Immature natural killer cell (primary cell): ENCODE results near the gene TMIGD3. TPM values are rescaled to one million over a fixed set of nuclear protein-coding genes. Genes with fewer than 3 reads are reported as not detected.

Experiments
- DNase-seq, 3 donors: peaks; one replicate each; pipeline ENCODE4 v3.0.0; 2022; ENCODE audit warnings: mixed read lengths in 1 of 3
- H3K27ac Mint-ChIP-seq, 6 donors: one replicate each; pipeline ENCODE4 v1.8.0; 2020; ENCODE audit warnings: mixed read lengths in 6 of 6, mild to moderate bottlenecking in 5 of 6, inconsistent platforms in 4 of 6, moderate library complexity in 3 of 6
- H3K27me3 Mint-ChIP-seq, 3 donors: one replicate each; pipeline ENCODE4 v1.8.0; 2020 to 2021; ENCODE audit warnings: low read depth in 3 of 3, mild to moderate bottlenecking in 3 of 3, mixed read lengths in 3 of 3, moderate library complexity in 3 of 3, inconsistent platforms in 1 of 3
- H3K36me3 Mint-ChIP-seq, 3 donors: one replicate each; pipeline ENCODE4 v1.8.0; 2020; ENCODE audit warnings: mixed read lengths in 3 of 3, inconsistent platforms in 2 of 3, mild to moderate bottlenecking in 2 of 3
- H3K4me1 Mint-ChIP-seq, 2 donors: one replicate each; pipeline ENCODE4 v1.8.0; 2020; ENCODE audit warnings: inconsistent platforms in 2 of 2, mild to moderate bottlenecking in 2 of 2, mixed read lengths in 2 of 2, moderate library complexity in 1 of 2
- H3K4me3 Mint-ChIP-seq, 5 donors: one replicate each; pipeline ENCODE4 v1.8.0; 2020; ENCODE audit warnings: mild to moderate bottlenecking in 5 of 5, mixed read lengths in 5 of 5, inconsistent platforms in 3 of 5, moderate library complexity in 3 of 5
- H3K9me3 Mint-ChIP-seq, 6 donors: one replicate each; pipeline ENCODE4 v1.8.0; 2020; ENCODE audit warnings: mild to moderate bottlenecking in 6 of 6, mixed read lengths in 6 of 6, inconsistent platforms in 4 of 6, moderate library complexity in 3 of 6
- polyA plus RNA-seq, 3 donors: library from polyadenylated mRNA; unstranded; fragments of 300-500 nt; fragmentation: Illumina TruSeq; gene quantifications; one replicate each; pipeline ENCODE4 v1.2.3, GENCODE V29; 2021

Gene TMIGD3
- polyA plus RNA-seq, 3 donors from 2014 or later = not detected

DNA sequence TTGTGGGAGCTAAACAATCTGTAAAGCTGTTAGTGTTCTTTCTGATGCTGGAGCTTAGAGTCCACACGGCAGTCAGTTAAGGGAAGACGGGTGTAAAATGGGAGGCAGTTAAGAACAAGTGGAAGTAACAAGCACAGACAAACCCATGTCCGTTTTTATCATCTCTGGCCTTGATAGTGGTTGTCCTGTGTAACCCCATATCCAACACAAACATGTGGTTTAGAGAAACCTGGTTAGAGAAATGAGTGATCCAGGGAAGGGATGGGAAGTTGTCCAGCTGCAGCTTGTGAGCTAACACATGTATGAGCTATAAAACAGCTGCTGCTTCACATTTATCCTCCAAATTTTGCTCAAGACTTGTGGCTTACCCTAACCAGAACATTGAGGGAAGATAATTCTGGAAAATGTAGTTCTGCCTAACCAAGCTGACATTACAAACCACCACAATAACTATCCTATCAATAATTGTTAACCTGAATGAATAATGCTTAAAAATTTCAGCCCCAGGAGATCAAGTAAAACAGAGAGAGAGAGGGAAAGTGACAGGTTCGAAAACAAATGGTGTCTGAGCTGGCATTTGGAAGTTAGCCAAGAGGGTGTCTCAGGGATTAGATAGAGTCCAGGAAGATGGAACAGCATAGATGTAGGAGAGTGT is 40.3 kb downstream of the TMIGD3 start:
- Mint-ChIP-seq H3K9me3 (no peaks in the 10 kb centered on the region), H3K36me3 (peaks cover 14 to 31% (median 23%) of the 10 kb centered on the region in 3 donors), H3K4me1 (peaks cover 0 to under 1% of the 10 kb centered on the region in 2 donors), H3K27me3 (no peaks in the 10 kb centered on the region), H3K4me3 (no peak overlapping the region), H3K27ac (peak overlapping the region in 3 of 6 donors; percentile 18 to 40 (median 37))
- no peak for DNase-seq

GRCh38 chr1:111462370-111463028 is 40.9 kb downstream of the TMIGD3 start:
- Mint-ChIP-seq H3K4me1 (peaks cover 2 to 7% of the 10 kb centered on the region in 2 donors), H3K4me3 (no peak overlapping the region), H3K27me3 (no peaks in the 10 kb centered on the region), H3K9me3 (no peaks in the 10 kb centered on the region), H3K27ac (peak overlapping the region in 3 of 6 donors; percentile 18 to 40 (median 32)), H3K36me3 (peaks cover 21 to 32% (median 25%) of the 10 kb centered on the region in 3 donors)
- no peak for DNase-seq

- Mint-ChIP-seq H3K27ac (no peak overlapping the region), H3K36me3 (peaks cover 21 to 37% (median 26%) of the 10 kb centered on the region in 3 donors), H3K9me3 (no peaks in the 10 kb centered on the region), H3K4me1 (peaks cover 2 to 14% of the 10 kb centered on the region in 2 donors), H3K27me3 (no peaks in the 10 kb centered on the region), H3K4me3 (no peak overlapping the region)
- DNase-seq = no peak
Measured at GRCh38 chr1:111461765-111462164, 41.7 kb downstream of the TMIGD3 start.

DNA sequence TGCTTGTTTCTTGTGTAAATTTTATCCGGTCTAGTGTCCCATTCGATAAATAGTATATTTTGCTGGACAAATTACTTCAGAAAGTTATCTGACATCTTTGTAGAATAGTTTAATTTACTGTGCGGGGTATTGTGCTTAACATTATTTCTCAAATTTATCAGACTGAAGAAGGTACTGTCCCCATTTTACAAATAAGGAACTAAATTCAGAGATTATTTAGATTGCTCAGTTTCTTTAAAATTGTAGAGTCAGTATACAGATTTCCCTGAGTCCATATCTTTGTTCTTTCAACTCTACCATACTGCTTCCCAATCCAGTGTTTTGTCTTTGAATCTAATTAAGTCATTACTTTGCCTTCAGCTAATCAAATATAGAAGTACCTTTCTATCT is 47.8 kb downstream of the TMIGD3 start:
- no peaks in the 10 kb centered on the region for H3K27me3 Mint-ChIP-seq
- H3K4me3 Mint-ChIP-seq = no peak overlapping the region
- peak overlapping the region in 5 of 6 donors; percentile 20 to 77 (median 30) for H3K27ac Mint-ChIP-seq
- H3K36me3 Mint-ChIP-seq = peaks cover 20 to 47% (median 20%) of the 10 kb centered on the region in 3 donors
- no peak for DNase-seq
- peaks cover 41 to 75% of the 10 kb centered on the region in 2 donors for H3K4me1 Mint-ChIP-seq
- H3K9me3 Mint-ChIP-seq = peaks cover 0 to 2% (median 0%) of the 10 kb centered on the region in 6 donors

DNA sequence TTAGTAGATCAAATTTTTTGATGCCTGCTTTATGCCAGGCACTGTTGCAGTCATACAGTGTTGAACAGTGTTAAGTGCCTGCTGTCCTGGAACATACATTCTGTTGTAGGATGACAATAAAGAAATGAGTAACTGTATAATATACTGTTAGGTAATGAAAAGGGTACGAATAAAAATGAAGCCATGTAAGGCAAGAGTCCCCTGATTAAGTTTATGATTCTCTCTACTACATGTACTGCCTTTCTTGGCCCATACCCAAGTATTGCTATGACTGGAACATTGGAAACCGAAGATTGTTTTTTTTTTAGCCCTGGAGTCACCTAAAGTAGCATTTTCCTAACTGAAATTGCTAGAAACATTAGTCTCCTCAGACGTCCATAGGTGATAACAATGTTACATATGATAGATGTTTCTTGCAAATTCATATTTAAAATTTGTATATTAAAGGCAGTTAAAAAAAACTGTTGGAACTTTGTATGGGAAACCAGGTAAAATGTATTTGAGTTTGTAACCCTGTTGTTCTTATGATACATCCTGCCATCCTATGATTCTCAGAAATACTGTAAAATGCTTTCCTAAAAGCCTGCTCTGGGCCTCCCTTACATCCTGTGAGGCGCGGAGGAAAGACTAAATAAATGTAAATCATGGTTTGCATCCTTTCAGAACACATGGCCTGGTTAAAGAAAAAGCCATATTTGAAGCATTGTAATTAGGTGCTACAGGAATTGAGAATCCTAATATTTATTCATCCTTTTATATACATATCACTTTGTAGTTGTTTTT is 48.4 kb downstream of the TMIGD3 start:
- Mint-ChIP-seq H3K4me1 (peaks cover 47 to 80% of the 10 kb centered on the region in 2 donors), H3K9me3 (peaks cover 0 to 2% (median 0%) of the 10 kb centered on the region in 6 donors), H3K27me3 (no peaks in the 10 kb centered on the region), H3K4me3 (no peak overlapping the region), H3K27ac (peak overlapping the region in 5 of 6 donors; percentile 12 to 71 (median 20)), H3K36me3 (peaks cover 20 to 46% (median 20%) of the 10 kb centered on the region in 3 donors)
- no peak for DNase-seq

DNA sequence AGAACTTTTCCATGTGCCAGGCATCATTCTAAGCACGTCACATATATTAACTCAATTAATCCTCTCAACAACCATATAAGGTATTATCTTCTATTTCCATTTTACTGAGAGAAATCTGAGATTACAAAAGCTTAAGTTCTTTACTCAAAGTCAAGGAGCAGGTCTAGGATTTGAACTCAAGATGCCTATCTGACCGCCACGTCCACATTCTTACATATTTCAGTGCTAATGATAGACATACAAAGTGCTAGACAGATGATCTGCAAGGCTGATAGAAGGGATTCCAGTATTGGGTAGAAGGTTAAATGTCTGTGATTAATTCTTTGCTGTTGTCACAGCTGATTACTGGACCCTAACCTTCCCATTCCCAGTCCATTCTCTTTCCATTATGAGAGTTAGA is 49.7 kb downstream of the TMIGD3 start:
- DNase-seq = no peak
- Mint-ChIP-seq H3K4me3 (no peak overlapping the region), H3K27ac (peak overlapping the region in 3 of 6 donors; percentile 5 to 75 (median 17)), H3K27me3 (peaks cover 4 to 7% (median 6%) of the 10 kb centered on the region in 3 donors), H3K4me1 (peaks cover 57 to 93% of the 10 kb centered on the region in 2 donors), H3K36me3 (peaks cover 15 to 44% (median 22%) of the 10 kb centered on the region in 3 donors), H3K9me3 (peaks cover 0 to 2% (median 0%) of the 10 kb centered on the region in 6 donors)

DNA sequence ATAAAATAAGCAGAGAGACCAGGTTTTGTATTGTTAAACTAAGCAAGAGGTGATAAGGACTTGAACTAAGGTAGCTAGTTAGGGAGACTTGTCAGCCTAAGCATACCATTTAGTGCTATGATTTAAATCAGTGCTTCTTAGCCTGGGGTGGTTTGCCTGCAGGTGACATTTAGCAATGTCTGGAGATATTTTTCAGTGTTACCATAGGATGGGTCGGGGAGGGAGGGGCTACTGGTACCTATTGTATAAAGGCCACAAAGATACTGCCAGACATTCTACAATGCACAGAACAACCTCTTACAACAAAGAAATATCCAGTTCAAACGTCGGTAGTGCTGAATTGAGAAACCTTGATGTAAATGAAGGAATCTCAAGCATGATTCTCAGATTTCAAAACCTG is 50.9 kb downstream of the TMIGD3 start:
- Mint-ChIP-seq H3K36me3 (peaks cover 8 to 37% (median 20%) of the 10 kb centered on the region in 3 donors), H3K4me3 (no peak overlapping the region), H3K4me1 (peaks cover 66 to 98% of the 10 kb centered on the region in 2 donors), H3K27me3 (peaks cover 4 to 7% (median 6%) of the 10 kb centered on the region in 3 donors), H3K27ac (peak overlapping the region in 1 of 6 donors; percentile 24), H3K9me3 (peaks cover 0 to 2% (median 0%) of the 10 kb centered on the region in 6 donors)
- DNase-seq = no peak

DNA sequence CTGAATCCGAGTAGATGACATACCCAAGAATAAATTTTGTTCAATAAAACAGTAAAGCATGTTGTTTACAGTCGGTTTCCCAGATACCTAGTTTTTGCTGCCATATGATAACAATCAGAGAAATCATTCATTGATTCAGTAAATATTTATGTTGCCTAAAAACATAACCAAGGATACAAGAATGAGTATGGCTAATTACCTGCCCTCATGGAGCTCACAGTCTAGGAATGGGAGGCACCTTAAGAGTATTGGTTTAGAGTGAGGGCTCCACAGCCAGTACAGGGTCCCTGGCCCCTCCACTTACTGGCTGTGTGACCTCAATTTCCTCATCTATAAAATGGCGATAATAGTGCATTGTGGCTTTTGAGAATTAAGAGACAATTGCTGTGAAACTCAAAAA is 53.2 kb downstream of the TMIGD3 start:
- H3K9me3 Mint-ChIP-seq = peaks cover 0 to 2% (median 0%) of the 10 kb centered on the region in 6 donors
- H3K36me3 Mint-ChIP-seq = peaks cover 11 to 27% (median 16%) of the 10 kb centered on the region in 3 donors

DNA sequence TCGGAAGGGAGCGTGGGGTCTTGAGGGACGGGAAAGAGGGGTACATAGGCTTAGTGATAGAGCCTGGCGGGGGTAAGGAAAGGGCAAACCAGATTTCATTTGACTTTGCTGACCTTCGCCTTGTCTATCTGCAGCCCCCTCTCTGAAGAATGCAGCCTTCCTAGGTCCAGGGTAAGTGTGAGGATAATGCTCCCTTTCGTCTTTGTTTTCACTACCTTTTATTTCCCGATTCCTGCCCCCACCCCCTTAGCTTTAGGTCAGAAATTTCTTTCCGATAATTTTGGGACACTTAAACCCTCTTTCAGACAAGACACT is 53.8 kb downstream of the TMIGD3 start:
- Mint-ChIP-seq H3K27me3 (peaks cover 4 to 7% (median 6%) of the 10 kb centered on the region in 3 donors), H3K9me3 (peaks cover 0 to 2% (median 0%) of the 10 kb centered on the region in 6 donors), H3K36me3 (peaks cover 12 to 26% (median 13%) of the 10 kb centered on the region in 3 donors), H3K4me3 (peak overlapping the region; percentile 99 to 100 (median 100)), H3K4me1 (peaks cover 65 to 93% of the 10 kb centered on the region in 2 donors), H3K27ac (peak overlapping the region; percentile 92 to 99 (median 99))
- DNase-seq = no peak

More for the DNA sequence above, 53.2 kb downstream of the TMIGD3 start:
- Mint-ChIP-seq H3K4me1 (peaks cover 68 to 93% of the 10 kb centered on the region in 2 donors), H3K27me3 (peaks cover 4 to 7% (median 6%) of the 10 kb centered on the region in 3 donors), H3K4me3 (peak overlapping the region; percentile 99 to 100 (median 100)), H3K27ac (peak overlapping the region; percentile 92 to 99 (median 99))
- no peak for DNase-seq

DNA sequence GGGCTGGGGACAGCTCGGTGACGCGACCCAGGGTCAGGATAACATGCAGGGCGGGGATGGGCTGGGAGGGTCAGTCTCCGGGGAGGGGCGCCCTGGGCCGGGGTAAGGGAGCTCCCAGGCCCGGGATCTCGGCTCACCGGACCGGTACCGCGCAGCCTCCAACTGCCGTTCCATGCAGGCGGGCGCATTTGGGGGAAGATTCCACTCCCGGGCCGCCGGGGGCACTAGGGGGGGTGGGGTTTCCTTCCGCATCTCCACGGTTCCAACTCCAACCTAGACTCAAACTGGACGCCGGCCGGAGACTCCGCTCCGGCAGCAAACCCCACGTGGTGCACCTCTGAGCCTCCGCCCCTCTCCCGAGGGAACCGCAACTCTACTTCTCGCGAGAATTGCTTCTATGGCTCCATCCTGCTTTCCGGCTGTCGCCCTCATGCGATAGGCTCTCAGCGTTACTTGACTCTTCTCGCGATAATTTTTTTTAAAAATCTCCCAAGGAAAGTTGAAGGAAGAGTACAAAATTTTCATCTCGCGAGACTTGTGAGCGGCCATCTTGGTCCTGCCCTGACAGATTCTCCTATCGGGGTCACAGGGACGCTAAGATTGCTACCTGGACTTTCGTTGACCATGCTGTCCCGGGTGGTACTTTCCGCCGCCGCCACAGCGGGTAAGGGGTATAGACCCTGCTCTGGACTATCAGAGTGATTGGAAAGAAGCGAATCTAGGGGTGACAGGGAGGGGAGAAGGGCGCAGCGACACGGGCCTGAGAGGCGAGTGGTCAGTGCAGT is 54.3 kb downstream of the TMIGD3 start, which contains the start of the genes ATP5PB and WDR77:
Gene ATP5PB, plus strand, starts transcription at position 547 of the 785 bp plus-strand sequence. Its CDS starts 78 bp downstream, at position 625.
Gene WDR77, minus strand, starts transcription at position 339 of the 785 bp plus-strand sequence. Its CDS starts 87 bp downstream, at position 252.
- H3K4me1 Mint-ChIP-seq = peaks cover 65 to 93% of the 10 kb centered on the region in 2 donors
- H3K4me3 Mint-ChIP-seq = peak within 1 kb of the TSS; percentile 99 to 100 (median 100)
- peak; percentile 96 to 97 (median 96) for DNase-seq
- peaks cover 4 to 7% (median 6%) of the 10 kb centered on the region in 3 donors for H3K27me3 Mint-ChIP-seq
- peaks cover 0 to 2% (median 0%) of the 10 kb centered on the region in 6 donors for H3K9me3 Mint-ChIP-seq
- peak within 1 kb of the TSS; percentile 92 to 99 (median 99) for H3K27ac Mint-ChIP-seq
- H3K36me3 Mint-ChIP-seq = peaks cover 13 to 31% (median 16%) of the 10 kb centered on the region in 3 donors

DNA sequence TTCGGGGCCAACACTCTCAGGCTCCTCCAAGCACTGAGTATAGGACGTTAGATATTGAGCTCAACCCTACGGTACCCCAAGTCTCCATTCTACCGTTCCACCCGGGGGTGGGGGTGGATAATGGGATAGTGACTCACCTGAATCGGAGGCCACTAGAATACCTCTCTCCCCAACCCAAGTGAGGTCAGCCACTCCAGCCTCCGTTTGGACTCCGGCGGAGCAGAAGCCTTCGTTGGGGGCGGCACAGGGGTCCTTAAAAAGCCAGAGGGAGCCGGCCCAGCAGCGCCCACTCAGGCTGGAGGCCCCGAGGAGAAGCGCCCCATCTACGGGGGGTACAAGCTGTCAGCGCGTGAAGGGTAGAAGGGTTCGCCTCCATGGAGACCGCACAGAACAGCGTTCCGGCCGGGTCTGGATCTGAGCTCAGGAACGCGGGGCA is 54.9 kb downstream of the TMIGD3 start:
- Mint-ChIP-seq H3K9me3 (peaks cover 0 to 2% (median 0%) of the 10 kb centered on the region in 6 donors), H3K27me3 (peaks cover 4 to 7% (median 6%) of the 10 kb centered on the region in 3 donors), H3K4me3 (peak overlapping the region; percentile 99 to 100 (median 100)), H3K36me3 (peaks cover 19 to 37% (median 22%) of the 10 kb centered on the region in 3 donors), H3K4me1 (peaks cover 61 to 93% of the 10 kb centered on the region in 2 donors), H3K27ac (peak overlapping the region; percentile 46 to 99 (median 88))
- no peak for DNase-seq
